Measurements from ENCODE around the gene TMEM183A. TPM values are rescaled to one million over a fixed set of nuclear protein-coding genes. Genes with fewer than 3 reads are reported as not detected.
"Not testable (repeated sequence)": the region's sequence is repeated elsewhere in the genome, so short reads cannot be mapped to it uniquely, and the experiment has no call there.

Gene TMEM183A, protein sequence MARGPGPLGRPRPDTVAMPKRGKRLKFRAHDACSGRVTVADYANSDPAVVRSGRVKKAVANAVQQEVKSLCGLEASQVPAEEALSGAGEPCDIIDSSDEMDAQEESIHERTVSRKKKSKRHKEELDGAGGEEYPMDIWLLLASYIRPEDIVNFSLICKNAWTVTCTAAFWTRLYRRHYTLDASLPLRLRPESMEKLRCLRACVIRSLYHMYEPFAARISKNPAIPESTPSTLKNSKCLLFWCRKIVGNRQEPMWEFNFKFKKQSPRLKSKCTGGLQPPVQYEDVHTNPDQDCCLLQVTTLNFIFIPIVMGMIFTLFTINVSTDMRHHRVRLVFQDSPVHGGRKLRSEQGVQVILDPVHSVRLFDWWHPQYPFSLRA
- total RNA-seq, result 69.3 and 73.2 TPM in 2 replicates

DNA sequence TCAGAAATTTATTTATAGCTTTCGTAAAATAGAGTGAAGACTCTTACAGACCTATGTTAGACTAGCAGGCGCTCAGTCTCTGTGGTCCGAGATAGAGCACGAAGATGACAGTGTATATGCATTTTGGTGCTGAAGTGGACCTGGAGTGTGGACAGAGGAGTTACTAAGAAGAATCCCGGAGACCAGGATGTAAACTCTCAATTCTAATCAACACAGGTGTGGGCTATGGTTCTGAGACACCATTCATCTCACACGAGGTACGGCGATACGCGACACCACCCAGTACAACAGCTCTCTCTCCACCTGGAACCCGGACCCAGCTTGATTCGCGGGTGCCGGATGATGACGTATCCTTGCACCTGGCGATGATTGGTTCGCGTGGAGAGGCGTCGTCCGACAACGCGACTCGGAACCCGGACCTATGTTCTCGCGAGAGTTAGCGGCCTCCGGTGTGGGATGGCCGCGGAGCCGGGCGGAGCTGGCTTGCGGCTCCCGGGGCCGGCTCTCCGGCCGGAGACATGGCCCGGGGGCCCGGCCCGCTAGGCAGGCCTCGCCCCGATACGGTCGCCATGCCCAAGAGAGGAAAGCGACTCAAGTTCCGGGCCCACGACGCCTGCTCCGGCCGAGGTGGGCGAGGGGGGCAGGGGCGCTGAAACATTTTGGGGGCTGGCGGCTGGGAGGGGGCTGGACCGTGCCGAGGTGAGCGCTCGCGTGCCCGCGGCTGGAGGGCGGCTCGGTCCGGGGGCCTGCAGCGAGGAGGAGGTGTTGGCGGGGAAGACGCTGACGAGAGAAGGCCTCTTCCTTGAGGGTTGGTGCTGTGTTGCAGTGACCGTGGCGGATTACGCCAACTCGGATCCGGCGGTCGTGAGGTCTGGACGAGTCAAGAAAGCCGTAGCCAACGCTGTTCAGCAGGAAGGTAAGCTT lies at the start of gene TMEM183A:
TSS of gene TMEM183A (plus strand) at position 427 of the 924 bp plus-strand sequence. CDS start at position 519, 92 bp downstream.
- peak; percentile 96 to 98 for DNase-seq (ENCODE audit: low read depth in 2 of 2)

DNA sequence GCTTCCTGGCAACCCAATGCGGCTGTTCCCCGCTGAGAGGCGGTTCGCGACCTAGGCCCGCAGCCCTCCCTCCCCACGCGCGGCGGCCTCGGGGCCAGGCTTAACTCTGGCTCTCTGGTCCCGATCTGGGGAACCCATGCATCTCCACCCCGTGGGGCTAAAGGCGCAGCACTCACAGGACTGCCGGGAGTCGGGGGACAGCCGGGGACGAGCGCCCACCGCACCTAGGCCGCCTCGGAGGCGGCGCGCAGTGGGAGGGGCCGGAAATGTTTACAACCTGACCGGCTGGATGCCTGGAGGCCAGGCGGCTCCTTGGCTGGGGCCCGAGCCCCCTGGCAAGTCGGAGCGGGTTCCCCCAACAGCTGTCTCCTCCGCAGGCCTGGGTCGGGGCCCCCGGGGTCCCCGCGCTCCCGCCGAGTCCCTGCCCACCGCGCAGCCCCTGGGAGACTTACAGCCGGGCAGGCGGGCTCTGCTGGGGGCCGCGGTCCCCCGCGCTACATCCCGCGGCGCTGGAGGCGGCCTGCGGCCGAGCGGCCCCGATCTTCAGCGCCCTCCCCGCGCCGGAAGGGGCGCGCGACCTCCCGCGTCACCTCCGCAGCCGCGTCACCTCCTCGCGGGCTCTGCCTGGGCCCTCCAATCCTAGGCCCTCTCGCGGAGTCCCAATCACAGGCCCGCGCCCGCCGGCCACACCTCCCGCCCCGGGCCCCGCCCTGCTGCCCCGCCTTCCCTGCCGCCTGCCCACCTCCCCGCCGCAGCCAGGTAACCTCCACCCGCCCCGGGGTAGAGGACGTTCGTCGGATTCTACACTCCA lies 49.2 kb upstream of the TMEM183A start, which contains the start of gene ADIPOR1:
TSS of gene ADIPOR1 (minus strand) at position 580 of the 811 bp plus-strand sequence. CDS start 7,242 bp downstream, outside the sequence.
- DNase-seq (ENCODE audit: low read depth in 2 of 2), result peak; percentile 70 to 90

DNA sequence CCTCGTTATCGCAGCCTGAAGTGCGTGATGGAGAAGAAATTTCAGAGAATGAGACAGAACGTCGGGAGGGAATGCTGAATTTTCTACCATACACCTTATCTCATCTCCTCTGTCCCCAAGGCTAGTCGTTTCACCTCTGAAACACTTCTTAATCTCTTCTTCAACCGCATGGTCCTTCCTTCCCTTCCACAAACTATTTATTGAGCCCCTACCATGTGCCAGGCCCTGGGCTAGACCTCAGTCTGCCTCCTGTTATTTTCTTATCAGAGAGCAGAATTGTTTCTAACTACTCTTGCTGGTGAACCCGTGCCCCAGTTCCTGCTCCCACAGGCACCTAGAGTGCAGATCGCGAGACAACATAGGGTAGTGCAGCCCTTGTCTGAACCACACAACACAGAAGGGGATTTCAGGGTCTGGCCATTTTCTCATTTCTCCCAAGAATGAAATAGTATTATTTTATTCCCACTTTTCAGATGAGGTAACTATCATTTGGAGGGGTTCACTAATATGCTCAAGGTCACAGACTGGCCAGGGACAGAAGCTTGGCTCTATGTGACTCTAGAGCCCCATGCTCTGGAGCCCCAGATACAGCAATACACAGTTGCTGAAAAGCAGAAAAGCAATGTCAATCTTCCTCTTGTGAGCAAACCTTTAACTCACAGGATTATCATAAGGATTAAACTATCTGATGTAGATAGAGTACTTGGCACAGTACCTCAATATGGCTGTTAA lies 48.5 kb upstream of the TMEM183A start:
- no peak for DNase-seq (ENCODE audit: low read depth in 2 of 2)

DNA sequence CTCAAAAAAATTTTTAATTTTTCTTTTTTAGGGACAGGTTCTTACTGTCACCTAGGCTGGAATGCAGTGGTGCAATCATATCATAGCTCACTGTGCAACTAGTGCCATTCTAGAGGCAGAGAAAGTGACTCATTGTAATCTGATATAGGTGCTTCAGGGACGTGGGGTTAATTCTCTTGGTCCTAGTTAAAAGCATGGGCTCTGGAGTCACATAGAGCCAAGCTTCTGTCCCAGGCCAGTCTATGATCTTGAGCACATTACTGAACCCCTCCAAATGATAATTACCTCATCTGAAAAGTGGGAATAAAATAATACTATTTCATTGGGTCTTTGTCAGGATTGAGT lies 47.9 kb upstream of the TMEM183A start:
- no peak for DNase-seq (ENCODE audit: low read depth in 2 of 2)

DNA sequence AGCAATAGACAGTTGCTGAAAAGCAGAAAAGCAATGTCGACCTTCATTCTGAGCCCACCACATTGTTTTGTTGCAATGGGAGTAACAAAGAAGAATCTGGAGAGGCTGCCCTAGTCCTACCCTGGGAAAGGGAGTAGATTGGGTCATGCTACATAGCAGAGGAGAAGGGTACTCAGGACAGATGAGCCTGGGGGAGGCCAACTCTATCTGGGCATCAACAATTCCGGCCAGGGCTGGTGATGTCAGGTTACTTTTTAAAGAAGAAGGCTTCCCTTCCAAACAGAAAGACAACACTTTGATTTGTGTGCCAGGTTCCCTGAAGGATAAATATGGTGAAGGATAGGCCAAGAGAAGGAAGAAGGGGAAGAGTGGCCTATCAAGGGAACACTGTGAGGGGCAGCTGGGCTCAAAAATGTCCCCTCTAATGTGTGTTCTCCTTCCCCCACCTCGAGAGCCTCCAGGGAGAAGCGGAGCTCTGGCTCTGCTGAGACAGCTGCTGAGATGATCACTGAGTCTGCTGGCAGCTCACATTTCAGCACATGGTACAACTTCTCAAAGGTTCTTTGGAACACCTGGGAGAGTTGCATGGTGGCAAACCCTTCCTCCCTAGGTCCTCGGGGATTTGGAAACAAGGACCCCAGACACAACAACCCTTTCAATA lies 45.8 kb upstream of the TMEM183A start:
- DNase-seq (ENCODE audit: low read depth in 2 of 2), result no peak

DNA sequence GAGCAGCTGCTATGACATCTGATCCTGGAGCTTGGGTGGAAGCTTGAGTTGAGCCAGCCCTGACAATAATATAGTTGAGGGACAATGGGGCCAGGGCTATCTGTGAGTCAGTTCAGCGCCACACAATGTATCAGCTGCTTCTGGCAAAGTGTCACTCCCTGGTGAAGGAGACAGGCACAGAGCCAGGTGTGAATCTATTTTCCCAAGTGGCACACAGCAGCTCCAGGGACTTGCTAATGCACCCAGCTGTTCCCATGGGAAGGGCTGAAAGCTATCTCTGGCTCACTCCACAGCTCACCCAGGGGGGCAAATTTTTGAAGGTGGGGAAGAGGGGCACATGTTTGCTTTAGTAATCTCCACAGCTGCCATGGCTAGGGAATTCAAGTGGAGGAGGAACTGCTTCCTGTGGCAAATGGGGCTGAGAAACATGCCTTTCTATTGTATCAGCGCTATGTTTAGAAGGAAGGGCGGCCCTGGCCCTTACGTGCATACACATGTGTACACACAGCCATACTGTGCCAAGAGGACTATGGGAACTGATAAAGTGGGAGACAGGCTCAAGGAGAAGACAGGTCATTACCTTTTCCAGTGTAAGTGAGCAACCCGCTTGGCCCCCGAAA lies 42.3 kb upstream of the TMEM183A start:
- no peak for DNase-seq (ENCODE audit: low read depth in 2 of 2)

DNA sequence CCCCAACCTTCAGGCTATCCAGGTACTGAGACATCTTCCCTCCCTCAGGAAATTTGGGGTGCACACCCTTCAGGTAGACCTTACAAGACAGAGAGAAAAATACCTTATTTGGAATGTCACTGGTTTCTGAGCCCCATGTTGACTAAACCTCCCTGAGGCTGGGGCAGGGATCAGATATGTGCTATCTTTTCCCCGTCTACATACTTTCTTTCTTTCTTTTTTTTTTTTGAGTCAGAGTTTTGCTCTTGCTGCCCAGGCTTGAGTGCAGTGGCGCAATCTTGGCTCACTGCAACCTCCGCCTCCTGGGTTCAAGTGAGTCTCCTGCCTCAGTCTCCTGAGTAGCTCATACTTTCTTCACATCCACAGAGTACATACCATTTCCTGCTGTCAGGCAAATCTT lies 41.8 kb upstream of the TMEM183A start:
- DNase-seq (ENCODE audit: low read depth in 2 of 2), result no peak

DNA sequence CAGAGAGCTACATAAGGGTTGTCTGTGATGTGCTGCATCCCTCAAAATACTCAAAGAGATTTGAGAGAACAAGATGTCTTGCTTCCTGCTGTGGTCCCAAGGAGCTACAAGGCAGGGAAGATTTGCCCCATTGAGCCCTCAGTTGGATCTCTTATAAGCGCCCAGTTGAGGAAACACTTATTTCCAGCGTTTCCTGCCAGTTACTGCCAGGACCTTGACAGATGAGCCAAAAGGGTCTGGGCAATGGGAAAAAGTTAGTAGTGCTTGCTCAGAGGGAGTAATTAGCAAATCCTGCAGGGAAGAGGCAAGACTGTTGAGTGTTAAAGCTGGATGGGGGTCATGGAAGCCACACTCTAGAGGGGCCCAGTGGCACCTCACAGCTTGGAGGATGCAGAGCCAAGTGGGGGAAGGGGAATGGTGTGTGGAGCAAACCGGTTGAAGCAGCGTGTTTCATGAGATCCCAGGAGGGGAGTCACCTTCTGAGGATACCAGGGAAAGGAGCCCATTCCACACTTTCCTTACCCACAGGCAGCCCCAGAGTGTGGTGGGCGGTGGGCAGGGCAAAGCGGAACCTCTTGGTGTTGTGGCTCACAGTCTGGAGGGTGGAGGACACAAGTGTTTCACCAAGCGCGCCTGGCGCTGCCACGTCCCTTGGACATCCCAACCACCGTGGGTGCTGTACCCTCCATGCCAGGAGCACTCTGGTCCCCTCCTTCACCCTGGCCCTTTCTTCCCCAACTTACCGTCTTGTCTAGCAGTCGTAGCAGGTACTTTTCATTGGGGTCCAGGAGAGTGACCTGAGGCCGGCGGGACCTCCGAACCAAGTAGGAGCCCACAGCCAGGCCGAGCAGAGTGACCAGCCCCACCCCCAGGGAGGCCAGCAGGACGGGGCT lies 40.9 kb upstream of the TMEM183A start:
- peak in 1 of 2 donors; percentile 27 for DNase-seq (ENCODE audit: low read depth in 2 of 2)

DNA sequence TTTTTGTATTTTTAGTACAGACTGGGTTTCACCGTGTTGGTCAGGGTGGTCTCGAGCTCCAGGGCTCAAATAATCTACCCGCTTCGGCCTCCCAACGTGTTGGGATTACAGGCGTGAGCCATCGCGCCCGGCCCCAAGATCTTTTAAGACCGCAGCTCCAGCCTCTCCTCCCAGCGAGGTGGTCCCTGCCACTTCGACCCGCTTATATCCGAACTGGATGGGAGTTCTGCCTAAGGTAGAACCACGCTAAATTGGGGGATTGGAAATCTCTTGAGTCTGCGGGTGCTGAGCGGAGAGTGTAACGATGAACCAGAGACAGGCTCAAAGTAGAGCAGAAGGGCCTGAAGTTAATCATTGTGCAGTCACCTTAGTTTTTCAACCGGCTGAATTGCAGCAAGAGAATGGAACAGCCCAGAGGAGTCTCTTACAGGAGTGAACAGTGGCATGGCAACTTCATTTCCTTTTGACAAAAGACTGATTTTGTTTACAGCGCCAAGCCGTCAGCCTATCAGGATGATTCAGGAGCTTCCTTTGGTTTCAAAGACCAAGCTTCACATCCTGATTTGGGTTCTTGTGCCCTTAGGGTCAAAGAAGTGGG lies 39.4 kb upstream of the TMEM183A start:
- peak in 1 of 2 donors; percentile 46 for DNase-seq (ENCODE audit: low read depth in 2 of 2)

DNA sequence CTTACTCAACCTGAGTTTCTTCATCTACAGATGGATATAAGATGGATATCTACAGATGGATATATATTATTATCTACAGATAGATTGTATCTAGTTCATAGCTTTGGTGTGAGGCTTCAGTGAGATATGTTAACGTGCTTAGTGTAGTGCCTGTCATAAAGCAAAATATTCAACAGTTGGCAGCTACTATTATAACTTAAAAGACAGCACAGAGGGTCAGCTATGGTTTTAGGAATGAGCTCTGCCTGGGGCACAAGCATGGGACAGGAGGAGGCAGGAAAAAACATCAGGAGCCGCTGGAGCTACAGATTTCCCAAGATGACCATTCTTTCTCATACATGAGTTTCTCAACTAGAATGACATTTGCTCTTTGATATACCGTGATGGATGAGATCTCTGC lies 38.8 kb upstream of the TMEM183A start:
- DNase-seq (ENCODE audit: low read depth in 2 of 2), result no peak

DNA sequence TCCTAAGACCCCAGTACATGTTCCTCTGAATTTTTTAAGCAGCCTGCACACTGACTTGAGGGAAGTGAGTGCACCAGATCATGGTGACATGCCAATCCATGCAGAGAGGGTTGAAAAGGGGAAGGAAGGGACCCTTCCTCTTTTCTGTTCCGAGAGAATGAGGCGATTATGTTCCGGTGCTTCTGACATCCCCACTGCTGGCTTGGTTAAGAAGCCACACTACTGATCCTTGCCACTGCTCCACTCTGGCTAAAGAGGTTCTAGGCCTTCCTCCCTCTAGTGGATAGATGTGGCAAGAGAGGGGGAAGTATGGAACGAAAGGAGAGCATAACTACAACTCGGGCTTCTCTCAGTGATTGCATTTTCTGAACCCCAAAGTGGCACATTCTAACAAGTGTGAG lies 38.3 kb upstream of the TMEM183A start:
- peak; percentile 26 to 70 for DNase-seq (ENCODE audit: low read depth in 2 of 2)

DNA sequence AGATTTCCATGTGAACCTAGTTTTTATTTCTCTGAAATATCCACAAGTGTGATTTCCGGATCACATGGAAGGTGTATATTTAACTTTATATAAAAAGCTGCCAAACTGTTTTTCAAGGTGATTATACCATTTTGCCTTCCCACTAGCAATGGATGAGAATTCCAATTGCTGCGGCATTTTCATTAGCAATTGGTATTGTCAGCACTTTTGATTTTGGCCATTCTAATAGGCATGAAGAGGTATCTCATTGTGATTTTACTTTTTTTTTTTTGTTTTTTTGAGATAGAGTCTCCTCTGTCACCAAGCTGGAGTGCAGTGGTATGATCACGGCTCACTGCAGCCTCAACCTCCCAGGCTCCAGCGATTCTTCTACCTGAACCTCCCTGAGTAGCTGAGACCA lies 35.1 kb upstream of the TMEM183A start:
- no peak for DNase-seq (ENCODE audit: low read depth in 2 of 2)

DNA sequence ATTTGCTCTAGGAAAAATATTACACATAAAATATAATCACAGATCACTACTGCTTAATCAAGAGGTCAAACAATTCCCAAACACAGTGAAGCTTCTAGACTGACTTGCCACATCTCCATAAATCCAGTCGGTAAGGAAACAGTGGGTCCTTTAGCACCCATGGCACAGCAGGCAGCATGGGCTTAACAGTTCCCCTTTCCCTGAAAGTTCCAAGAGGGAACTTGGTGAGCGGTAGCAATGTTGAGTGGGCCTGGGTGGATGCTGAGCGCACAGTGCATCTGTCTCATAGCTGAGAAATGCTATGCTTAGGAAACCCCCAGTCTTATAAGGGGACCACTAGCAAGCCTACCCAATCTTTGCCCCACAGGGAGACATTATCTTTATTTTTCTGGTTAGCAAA lies 32.3 kb upstream of the TMEM183A start:
- DNase-seq (ENCODE audit: low read depth in 2 of 2), result no peak

DNA sequence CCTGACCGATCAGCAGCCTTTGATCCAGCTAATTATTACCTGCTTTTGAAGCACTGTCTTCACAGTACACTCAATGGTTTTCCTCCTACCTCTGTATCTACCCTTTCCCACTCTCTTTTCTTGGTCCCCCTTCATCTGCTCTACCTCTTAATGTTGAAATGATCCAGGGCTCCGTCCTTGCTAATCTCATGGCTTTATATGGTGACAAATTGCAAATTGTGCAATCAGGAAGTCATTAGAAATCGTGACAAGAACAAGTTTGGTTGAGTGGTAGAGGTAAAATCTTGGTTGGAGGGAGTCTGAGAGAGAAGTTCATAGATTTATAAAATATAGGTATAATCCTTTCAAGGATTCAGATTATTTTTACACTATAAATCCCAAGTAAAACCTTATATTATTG lies 30.5 kb upstream of the TMEM183A start:
- no peak for DNase-seq (ENCODE audit: low read depth in 2 of 2)

DNA sequence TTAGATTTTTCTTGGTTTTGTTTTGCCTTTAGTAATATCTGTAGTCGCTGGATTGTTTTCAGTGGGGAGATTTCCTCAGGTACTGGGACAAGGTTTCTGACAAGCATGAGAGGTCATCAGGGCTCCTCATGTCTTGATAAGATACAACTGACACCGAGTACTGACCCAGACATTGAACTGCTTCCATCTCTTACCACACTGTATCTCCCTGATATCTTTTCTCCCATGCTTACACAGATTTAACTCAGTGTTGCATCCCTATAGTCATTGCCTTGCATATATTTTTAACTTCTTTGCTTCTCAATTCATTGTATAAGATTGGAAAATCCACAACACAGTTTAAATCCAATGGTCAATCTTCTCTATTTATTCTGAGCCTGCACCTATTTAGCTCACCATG lies 27.7 kb upstream of the TMEM183A start:
- no peak for DNase-seq (ENCODE audit: low read depth in 2 of 2)

DNA sequence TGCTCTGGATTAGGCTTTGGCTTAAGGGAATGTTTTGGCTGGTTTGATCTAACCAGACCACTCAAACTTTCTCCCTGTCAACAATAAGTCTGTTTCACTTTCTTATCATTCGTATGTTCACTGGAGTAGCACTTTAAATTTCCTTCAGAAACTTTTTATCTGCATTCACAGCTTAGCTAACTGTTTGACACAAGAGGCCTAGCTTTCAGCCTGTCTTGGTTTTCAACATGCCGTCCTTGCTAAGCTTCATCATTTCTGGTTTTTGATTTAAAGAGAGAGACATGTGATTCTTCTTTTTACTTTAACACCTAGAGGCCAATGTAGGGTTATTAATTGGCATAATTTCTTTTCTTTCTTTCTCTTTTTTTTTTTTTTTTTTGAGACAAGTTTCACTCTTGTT lies 25.2 kb upstream of the TMEM183A start:
- DNase-seq (ENCODE audit: low read depth in 2 of 2), result no peak

DNA sequence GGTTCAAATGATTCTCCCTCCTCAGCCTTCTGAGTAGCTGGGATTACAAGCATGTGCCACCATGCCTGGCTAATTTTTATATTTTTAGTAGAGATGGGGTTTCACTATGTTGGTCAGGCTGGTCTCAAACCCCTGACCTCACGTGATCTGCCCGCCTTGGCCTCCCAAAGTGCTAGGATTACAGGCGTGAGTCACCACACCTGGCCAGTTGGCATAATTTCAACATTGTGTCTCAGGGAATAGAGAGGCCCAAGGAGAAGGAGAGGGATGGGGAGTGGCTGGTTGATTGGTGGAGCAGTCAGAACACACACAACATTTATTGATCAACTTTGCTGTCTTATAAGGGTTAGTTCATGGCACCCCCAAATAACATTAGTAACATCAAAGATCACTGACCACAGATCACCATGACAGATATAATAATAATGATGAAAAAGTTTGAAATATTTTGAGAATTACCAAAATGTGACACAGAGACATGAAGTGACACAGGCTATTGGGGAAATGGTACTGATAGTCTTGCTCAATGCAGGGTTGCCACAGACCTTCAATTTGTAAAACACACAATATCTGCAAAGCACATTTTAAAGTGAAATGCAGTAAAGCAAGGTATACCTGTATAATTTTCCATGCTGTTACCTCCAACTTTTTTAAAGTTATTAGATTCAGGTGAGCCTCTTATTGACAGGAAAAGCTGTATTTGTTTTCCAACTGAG lies 24.3 kb upstream of the TMEM183A start:
- no peak for DNase-seq (ENCODE audit: low read depth in 2 of 2)

DNA sequence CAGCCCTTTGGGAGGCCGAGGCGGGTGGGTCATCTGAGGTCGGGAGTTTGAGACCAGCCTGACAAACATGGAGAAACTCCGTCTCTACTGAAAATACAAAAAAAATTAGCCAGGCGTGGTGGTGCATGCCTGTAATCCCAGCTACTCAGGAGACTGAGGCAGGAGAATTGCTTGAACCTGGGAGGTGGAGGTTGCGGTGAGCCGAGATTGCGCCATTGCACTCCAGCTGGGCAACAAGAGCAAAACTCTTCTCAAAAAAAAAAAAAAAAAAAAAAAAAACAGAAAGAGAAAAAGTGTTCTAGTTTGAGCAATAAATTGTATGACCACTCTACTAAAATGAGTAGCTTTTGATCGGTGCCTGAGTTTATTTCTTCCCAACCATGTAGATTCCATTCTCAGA lies 21.1 kb upstream of the TMEM183A start:
- DNase-seq (ENCODE audit: low read depth in 2 of 2), result not testable (repeated sequence)

Data from dermis microvascular lymphatic vessel endothelial cell (primary cell).